SU-DHL-6 (cell line): ENCODE results near the gene NRBF2.

Source experiments
- H2AFZ ChIP-seq: fragments of 200-600 bp; sonication (generic); 2 replicates; pipeline ENCODE4 v1.6.1; 2014; ENCODE audit warnings: low read depth, mild to moderate bottlenecking, moderate library complexity, mixed read lengths, antibody characterized with exemption, low read length; ENCODE audit not compliant: severe bottlenecking
- H3F3A ChIP-seq: fragments of 200-600 bp; shearing (Covaris generic); 2 replicates; pipeline ENCODE4 v1.6.0; 2016; ENCODE audit warnings: antibody characterized with exemption, mild to moderate bottlenecking; ENCODE audit not compliant: insufficient read depth
- H3K27ac ChIP-seq: fragments of 200-600 bp; sonication (generic); 2 replicates; pipeline ENCODE4 v1.5.1; 2016; ENCODE audit warnings: low read depth, mild to moderate bottlenecking, low read length, moderate library complexity, mixed read lengths
- H3K27me3 ChIP-seq: fragments of 200-600 bp; sonication (generic), shearing (Covaris generic); 2 replicates; pipeline ENCODE4 v1.6.0; 2014; ENCODE audit warnings: mild to moderate bottlenecking, low read length
- H3K36me3 ChIP-seq: fragments of 200-600 bp; sonication (generic); 2 replicates; pipeline ENCODE4 v1.6.1; 2014; ENCODE audit warnings: mild to moderate bottlenecking, low read length, mixed read lengths
- H3K4me2 ChIP-seq: fragments of 300-600, 200-600 bp; shearing (Covaris generic), sonication (generic); 2 replicates; pipeline ENCODE4 v1.6.0; 2014; ENCODE audit warnings: low read length, low read depth, mild to moderate bottlenecking; ENCODE audit not compliant: poor library complexity, severe bottlenecking
- H3K4me3 ChIP-seq: fragments of 200-600 bp; sonication (generic); 2 replicates; pipeline ENCODE4 v1.5.1; 2014; ENCODE audit warnings: antibody characterized with exemption, low read length, mild to moderate bottlenecking, mixed read lengths; ENCODE audit not compliant: insufficient read depth, poor library complexity, severe bottlenecking
- H3K79me2 ChIP-seq: fragments of 200-600 bp; sonication (generic); 2 replicates; pipeline ENCODE4 v1.6.1; 2014; ENCODE audit warnings: mild to moderate bottlenecking, low read length, moderate library complexity; ENCODE audit not compliant: insufficient read depth
- H3K9ac ChIP-seq: fragments of 200-600 bp; sonication (generic); 2 replicates; pipeline ENCODE4 v1.7.0; 2014; ENCODE audit warnings: mild to moderate bottlenecking, low read length
- H3K9me2 ChIP-seq: fragments of 200-600 bp; sonication (generic); replicated peaks from 2 replicates; pipeline ENCODE4 v1.6.1; 2014; ENCODE audit warnings: low read length; ENCODE audit not compliant: insufficient read depth
- H3K9me3 ChIP-seq: fragments of 200-600 bp; sonication (generic); 2 replicates; pipeline ENCODE4 v1.6.1; 2014; ENCODE audit warnings: low read length, mixed read lengths; ENCODE audit not compliant: insufficient read depth
- H4K20me1 ChIP-seq: fragments of 200-600 bp; sonication (generic); 2 replicates; pipeline ENCODE4 v1.6.1; 2014; ENCODE audit warnings: low read depth, mild to moderate bottlenecking, antibody characterized with exemption, low read length, moderate library complexity, mixed read lengths
- EZH2phosphoT487 ChIP-seq: fragments of 200-600 bp; sonication (generic), shearing (Covaris generic); conservative IDR thresholded peaks from 2 replicates; pipeline ENCODE4 v1.6.1; 2018; ENCODE audit warnings: mild to moderate bottlenecking, antibody characterized with exemption, low read length, moderate library complexity, mixed read lengths
- TF ChIP-seq, protein P1 (sequence below): fragments of 200-600 bp; sonication (generic); IDR thresholded peaks from one replicate; pipeline ENCODE4 v1.5.1; 2017; ENCODE audit warnings: antibody characterized with exemption, mild to moderate bottlenecking, low read length, moderate library complexity; ENCODE audit not compliant: insufficient read depth, poor library complexity, severe bottlenecking

NRBF2 gene

DNA sequence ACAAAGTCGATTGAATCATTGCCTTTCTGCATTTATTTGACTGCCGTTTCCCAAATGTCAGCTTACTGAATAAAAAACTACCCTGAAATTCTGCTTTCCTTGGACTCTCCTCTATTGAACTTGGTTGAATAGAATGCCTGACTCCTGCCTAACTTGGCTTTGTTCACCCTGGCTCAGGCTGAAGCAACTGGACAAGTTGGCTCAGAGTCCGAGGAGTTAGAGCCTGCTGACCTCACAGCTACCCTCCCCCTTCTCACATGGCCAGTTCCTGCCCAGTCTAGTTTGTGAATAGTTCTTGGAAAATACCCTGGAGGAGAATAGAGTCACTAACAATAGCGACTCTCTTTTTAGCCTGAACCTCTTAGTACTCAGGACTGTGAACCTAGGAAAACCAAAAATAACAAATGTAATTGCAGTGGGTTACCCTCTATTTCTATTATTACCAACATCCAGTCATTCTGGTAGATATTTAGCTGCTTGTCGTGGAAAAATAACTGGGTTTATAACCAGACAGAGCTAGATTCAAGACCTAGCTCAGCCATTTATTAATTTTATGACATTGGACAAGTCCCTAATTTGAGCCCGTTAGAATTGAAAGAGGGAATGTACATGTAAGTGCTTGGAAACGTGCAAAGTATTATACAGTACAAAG lies 17.3 kb upstream of the NRBF2 start:
- no peaks in the 10 kb centered on the region for H3K27me3 ChIP-seq
- H3F3A ChIP-seq, result no peaks in the 10 kb centered on the region
- H3K4me3 ChIP-seq, result no peak overlapping the region
- no peak overlapping the region for H3K9ac ChIP-seq
- H3K27ac ChIP-seq, result no peak overlapping the region
- no peaks in the 10 kb centered on the region for H3K9me2 ChIP-seq
- no peak overlapping the region for H3K4me2 ChIP-seq
- TF ChIP-seq, protein P1, sequence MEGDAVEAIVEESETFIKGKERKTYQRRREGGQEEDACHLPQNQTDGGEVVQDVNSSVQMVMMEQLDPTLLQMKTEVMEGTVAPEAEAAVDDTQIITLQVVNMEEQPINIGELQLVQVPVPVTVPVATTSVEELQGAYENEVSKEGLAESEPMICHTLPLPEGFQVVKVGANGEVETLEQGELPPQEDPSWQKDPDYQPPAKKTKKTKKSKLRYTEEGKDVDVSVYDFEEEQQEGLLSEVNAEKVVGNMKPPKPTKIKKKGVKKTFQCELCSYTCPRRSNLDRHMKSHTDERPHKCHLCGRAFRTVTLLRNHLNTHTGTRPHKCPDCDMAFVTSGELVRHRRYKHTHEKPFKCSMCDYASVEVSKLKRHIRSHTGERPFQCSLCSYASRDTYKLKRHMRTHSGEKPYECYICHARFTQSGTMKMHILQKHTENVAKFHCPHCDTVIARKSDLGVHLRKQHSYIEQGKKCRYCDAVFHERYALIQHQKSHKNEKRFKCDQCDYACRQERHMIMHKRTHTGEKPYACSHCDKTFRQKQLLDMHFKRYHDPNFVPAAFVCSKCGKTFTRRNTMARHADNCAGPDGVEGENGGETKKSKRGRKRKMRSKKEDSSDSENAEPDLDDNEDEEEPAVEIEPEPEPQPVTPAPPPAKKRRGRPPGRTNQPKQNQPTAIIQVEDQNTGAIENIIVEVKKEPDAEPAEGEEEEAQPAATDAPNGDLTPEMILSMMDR, result no peak
- no peak for TF ChIP-seq EZH2phosphoT487
- no peaks in the 10 kb centered on the region for H3K9me3 ChIP-seq
- H4K20me1 ChIP-seq, result no peaks in the 10 kb centered on the region
- H3K36me3 ChIP-seq, result no peaks in the 10 kb centered on the region
- no peak overlapping the region for H2AFZ ChIP-seq
- no peaks in the 10 kb centered on the region for H3K79me2 ChIP-seq

DNA sequence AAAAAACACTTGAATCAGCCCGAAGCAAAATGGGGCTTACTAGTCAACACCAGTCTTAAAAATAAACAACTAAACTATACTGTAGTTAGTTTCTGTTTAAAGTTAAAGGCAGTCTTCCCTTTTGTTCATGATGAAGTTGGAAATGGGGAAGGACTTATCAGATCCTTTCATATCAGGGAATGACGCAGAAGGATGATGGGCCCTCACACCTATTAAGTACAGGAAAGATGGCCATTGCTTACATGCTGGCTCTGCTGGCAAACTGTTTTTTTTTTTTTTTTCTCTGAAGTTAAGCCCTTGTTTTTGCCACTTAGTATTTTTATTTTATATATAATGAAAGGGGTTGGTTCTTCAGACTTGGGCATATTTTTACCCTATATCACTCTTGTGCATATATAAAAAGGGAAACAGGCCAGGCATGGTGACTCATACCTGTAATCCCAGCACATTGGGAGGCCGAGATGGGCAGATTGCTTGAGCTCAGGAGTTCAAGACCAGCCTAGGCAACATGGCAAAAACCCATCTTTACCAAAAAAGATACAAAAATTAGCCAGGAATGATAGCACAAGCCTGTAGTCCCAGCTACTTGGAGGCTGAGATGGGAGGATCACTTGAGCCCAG lies 16.6 kb upstream of the NRBF2 start:
- no peak overlapping the region for H2AFZ ChIP-seq
- no peak overlapping the region for H3K9ac ChIP-seq
- no peaks in the 10 kb centered on the region for H3K79me2 ChIP-seq
- H3K4me3 ChIP-seq, result no peak overlapping the region
- no peaks in the 10 kb centered on the region for H3K36me3 ChIP-seq
- no peaks in the 10 kb centered on the region for H4K20me1 ChIP-seq
- no peak overlapping the region for H3K27ac ChIP-seq
- H3F3A ChIP-seq, result no peaks in the 10 kb centered on the region
- no peak for TF ChIP-seq EZH2phosphoT487
- TF ChIP-seq, protein P1, result no peak
- no peaks in the 10 kb centered on the region for H3K27me3 ChIP-seq
- H3K4me2 ChIP-seq, result no peak overlapping the region
- no peaks in the 10 kb centered on the region for H3K9me2 ChIP-seq
- H3K9me3 ChIP-seq, result no peaks in the 10 kb centered on the region

DNA sequence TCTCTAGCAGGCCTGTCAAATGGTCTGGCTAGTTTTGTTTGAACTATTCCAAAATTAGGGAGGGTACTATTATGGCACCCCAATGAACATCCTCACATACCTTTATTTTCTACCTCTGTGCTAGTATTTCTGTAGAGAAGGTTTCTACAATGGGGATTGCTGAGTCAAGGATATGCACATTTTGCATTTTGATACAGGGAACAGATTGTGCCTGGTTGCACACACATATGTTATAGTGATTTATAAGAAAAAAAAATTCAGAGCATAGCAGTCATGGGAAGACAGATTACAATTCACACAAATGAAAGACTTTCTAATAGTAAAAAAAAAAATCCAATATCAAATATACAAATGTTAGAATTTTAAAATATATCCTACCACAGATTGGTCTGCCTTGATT lies 14.1 kb upstream of the NRBF2 start:
- Histone ChIP-seq H4K20me1 (no peaks in the 10 kb centered on the region), H3K36me3 (no peaks in the 10 kb centered on the region), H2AFZ (no peak overlapping the region), H3K9ac (no peak overlapping the region), H3K9me3 (no peaks in the 10 kb centered on the region), H3K9me2 (no peaks in the 10 kb centered on the region), H3K27me3 (no peaks in the 10 kb centered on the region), H3K27ac (no peak overlapping the region), H3K4me3 (no peak overlapping the region), H3K79me2 (no peaks in the 10 kb centered on the region), H3K4me2 (no peak overlapping the region), H3F3A (no peaks in the 10 kb centered on the region)
- no peak for TF ChIP-seq EZH2phosphoT487

DNA sequence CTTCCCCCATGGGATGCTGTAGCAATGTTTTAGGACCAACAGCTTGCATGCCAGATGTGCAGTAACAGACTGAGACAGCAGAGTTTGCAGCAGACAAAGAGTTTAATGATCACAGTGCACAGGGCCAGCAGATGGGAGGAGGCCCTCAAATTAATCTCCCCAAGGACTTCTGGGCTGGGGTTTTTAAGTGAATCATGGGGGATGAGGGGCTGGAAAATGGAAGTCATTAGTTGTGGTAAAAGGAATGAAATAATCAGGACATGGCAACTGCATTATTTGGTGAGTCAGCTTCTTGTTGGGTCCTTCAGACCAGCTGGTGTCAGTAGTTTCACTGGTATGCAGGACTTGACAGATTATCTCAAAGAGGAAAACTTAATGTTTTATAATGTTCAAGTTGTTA lies 12.6 kb upstream of the NRBF2 start:
- Histone ChIP-seq H3K9me3 (no peaks in the 10 kb centered on the region), H3K27me3 (no peaks in the 10 kb centered on the region), H3K4me2 (no peak overlapping the region), H3K9me2 (no peaks in the 10 kb centered on the region), H3K4me3 (no peak overlapping the region), H3K9ac (no peak overlapping the region), H4K20me1 (no peaks in the 10 kb centered on the region), H3F3A (no peaks in the 10 kb centered on the region), H2AFZ (no peak overlapping the region), H3K27ac (no peak overlapping the region), H3K36me3 (no peaks in the 10 kb centered on the region), H3K79me2 (no peaks in the 10 kb centered on the region)
- TF ChIP-seq, protein P1, result no peak
- no peak for TF ChIP-seq EZH2phosphoT487
